Adipocyte (in vitro differentiated cells): ENCODE measurements around the gene CACNG4.

Experiments
- DNase-seq: peaks from one replicate; pipeline ENCODE4 v3.0.0-alpha.2; 2015; ENCODE audit warnings: low read depth
- H3K27me3 ChIP-seq: replicated peaks from 2 replicates; pipeline ENCODE4 v1.7.0; 2013; ENCODE audit warnings: mild to moderate bottlenecking, low read length, moderate library complexity; ENCODE audit not compliant: control insufficient read depth, insufficient read depth
- H3K36me3 ChIP-seq: 2 replicates; pipeline ENCODE4 v1.7.0; 2013; ENCODE audit warnings: low read length, mild to moderate bottlenecking, moderate library complexity; ENCODE audit not compliant: control insufficient read depth, insufficient read depth, severe bottlenecking
- H3K4me1 ChIP-seq: 2 replicates; pipeline ENCODE4 v1.7.0; 2013; ENCODE audit warnings: mild to moderate bottlenecking, low read length, moderate library complexity; ENCODE audit not compliant: control insufficient read depth, insufficient read depth
- H3K4me3 ChIP-seq: 2 replicates; pipeline ENCODE4 v1.7.0; 2013; ENCODE audit warnings: mild to moderate bottlenecking, low read length, moderate library complexity
- H3K9ac ChIP-seq: 2 replicates; pipeline ENCODE4 v1.7.0; 2013; ENCODE audit warnings: mild to moderate bottlenecking, low read length, moderate library complexity
- H3K9me3 ChIP-seq: 2 replicates; pipeline ENCODE4 v1.7.0; 2013; ENCODE audit warnings: mild to moderate bottlenecking, low read length, moderate library complexity; ENCODE audit not compliant: control insufficient read depth

Gene CACNG4

DNA sequence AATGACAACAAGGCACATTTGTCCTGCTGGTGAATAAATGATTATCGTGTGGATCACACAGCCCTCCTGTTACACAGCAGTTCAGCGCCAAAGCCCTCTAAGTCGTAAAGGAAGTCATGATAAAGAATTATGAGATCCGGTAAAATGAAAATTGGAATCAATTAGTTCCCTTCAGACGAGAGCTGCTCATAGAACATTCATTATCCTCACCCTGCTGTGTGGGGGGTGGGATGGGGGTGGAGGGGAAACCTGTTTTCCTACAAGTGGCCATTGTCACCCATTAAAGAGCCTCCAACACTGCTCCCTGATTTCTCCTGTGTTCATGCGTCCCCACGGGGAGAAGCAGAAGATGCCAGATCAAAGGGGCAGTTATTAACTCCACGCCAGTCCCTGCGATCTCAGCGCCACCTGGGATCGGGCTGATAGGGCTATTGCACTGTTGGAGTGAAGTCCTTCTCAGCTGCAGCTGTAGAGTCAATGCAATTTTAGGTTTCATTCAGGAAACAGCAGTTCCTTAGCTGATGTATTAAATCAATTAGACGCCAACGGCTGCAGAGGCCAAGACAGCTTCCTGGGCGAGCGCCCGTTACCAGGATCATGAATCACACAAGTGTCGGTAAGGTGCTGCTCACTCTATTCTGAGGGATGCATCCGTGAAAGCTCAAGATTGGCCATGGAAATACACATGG lies 19.2 kb upstream of the CACNG4 start:
- Histone ChIP-seq H3K36me3 (no peaks in the 10 kb centered on the region), H3K9ac (no peak overlapping the region), H3K27me3 (peaks cover 74% of the 10 kb centered on the region), H3K4me1 (no peaks in the 10 kb centered on the region), H3K4me3 (no peak overlapping the region), H3K9me3 (peaks cover 13% of the 10 kb centered on the region)
- no peak for DNase-seq

DNA sequence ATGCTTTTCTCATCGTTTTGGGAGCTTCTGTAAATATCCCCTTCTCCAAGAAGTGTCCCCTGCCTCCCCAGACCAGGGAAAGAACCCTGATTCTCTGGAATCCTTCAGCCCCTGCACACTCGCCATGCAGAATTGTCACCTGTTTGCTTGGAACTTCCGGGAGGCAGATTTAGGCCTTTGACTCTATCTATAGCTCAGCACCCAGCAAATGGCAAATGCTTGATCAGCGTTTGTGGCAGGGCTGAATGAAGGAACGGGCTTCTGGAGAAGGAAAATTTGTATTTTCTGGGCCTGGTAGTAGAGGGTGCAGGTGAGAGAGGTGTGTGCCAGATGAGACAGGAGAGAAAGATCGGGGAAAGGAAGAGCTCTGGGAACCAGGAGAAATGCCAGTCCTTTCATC lies 18.3 kb upstream of the CACNG4 start:
- H3K9ac ChIP-seq: no peak overlapping the region
- H3K36me3 ChIP-seq: no peaks in the 10 kb centered on the region
- H3K4me3 ChIP-seq: no peak overlapping the region
- no peaks in the 10 kb centered on the region for H3K4me1 ChIP-seq
- H3K27me3 ChIP-seq: peaks cover 64% of the 10 kb centered on the region
- no peak for DNase-seq
- peaks cover 18% of the 10 kb centered on the region for H3K9me3 ChIP-seq

DNA sequence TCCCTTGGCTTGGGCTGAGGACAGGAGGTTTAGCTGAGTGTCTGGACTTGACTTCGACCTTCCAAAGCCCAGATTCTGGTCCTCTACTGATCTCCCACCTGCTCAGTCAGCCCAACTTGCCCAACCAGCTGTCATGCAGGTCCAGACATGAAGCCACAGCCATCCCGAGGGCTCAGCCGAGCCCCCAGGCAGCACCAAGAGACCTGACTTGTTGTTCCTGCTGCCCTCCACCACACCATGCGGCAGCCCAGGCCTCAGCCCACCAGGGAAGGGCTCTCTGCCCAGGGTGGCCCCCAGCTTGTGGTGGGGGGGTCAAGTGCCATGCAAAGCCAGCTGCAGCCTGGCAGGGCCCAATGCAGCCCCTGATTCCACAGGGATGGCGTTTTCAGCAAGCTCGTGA lies 17.2 kb upstream of the CACNG4 start:
- peaks cover 60% of the 10 kb centered on the region for H3K27me3 ChIP-seq

DNA sequence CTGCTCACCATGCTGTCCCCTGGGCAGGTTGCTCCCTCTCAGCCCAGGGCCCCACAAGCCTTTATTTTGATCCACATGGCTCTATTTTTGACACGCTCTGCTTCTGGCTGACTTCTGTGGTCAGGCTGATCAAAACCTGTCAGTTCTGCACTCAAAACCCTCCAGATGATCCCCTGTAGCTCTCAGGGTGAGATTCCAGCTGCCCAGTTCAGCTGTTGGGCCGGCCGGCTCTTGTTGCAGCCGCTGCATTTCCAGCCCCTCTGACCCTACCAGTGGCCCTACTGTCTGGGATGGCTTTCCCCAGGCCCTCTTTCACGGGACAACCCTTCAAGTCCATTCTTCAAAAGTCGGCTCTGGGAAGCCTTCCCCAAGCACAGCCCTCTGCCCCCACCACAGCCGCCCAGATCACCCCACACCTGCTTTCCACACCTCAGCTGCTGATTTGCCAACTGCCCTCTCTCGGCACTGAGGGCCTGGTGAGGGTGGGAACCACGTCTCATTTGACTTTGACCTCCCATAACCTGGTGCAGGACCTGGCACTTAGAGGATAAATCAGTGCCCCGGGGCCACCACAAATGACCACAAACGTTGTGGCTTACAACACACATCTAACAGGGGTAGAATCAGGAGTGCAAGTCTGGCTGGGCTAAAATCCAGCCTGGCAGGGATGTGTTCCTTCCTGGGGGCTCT lies 16.3 kb upstream of the CACNG4 start:
- Histone ChIP-seq H3K9ac (no peak overlapping the region), H3K36me3 (no peaks in the 10 kb centered on the region), H3K9me3 (peaks cover 14% of the 10 kb centered on the region), H3K27me3 (peaks cover 60% of the 10 kb centered on the region), H3K4me3 (no peak overlapping the region), H3K4me1 (no peaks in the 10 kb centered on the region)
- no peak for DNase-seq

More for the DNA sequence above, 17.2 kb upstream of the CACNG4 start:
- no peaks in the 10 kb centered on the region for H3K4me1 ChIP-seq
- H3K9ac ChIP-seq: no peak overlapping the region
- no peak for DNase-seq
- H3K9me3 ChIP-seq: peaks cover 18% of the 10 kb centered on the region
- no peaks in the 10 kb centered on the region for H3K36me3 ChIP-seq
- no peak overlapping the region for H3K4me3 ChIP-seq

DNA sequence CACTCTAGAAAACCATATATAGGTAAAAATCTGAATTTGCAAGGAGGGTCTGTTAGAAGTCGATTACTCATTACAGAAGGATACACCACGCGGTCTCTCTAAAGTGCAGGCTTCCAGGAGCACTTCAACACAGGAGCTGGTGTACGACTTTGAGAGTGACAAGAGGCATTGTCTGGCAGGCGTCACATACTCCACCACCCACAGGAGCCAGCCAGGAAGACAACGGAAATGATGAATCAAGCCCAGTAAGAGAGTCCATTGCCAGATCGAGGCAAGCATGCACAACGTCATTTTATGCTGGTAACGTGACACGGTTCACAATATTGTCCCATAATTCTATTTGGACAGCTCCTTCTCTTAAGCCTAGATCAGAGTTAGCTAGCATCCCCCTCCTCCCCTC lies 15.0 kb upstream of the CACNG4 start:
- H3K9ac ChIP-seq: no peak overlapping the region
- peaks cover 63% of the 10 kb centered on the region for H3K27me3 ChIP-seq
- no peaks in the 10 kb centered on the region for H3K36me3 ChIP-seq
- DNase-seq: no peak
- no peaks in the 10 kb centered on the region for H3K4me1 ChIP-seq
- H3K9me3 ChIP-seq: peaks cover 14% of the 10 kb centered on the region
- H3K4me3 ChIP-seq: no peak overlapping the region

DNA sequence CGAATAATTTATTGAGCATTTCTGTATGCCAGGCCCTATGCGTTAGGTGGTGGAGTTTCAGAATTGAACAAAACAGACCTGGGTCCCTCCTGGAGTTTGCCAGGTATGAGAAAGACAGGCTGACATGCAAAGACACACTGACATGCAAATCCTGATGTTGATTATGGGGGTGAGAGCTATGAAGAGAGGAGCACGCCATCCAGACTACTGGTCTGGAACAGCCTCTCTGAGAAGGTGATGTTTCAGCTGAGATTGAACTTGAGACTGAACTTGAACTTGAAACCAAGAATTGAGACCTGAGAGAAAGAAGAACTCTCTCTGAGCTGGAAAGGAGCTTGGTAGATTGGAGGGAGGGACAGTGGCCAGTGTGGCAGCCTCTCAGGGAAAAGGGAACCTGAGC lies 14.2 kb upstream of the CACNG4 start:
- no peak for DNase-seq
- Histone ChIP-seq H3K9me3 (peaks cover 14% of the 10 kb centered on the region), H3K27me3 (peaks cover 60% of the 10 kb centered on the region), H3K4me1 (no peaks in the 10 kb centered on the region), H3K9ac (no peak overlapping the region), H3K36me3 (no peaks in the 10 kb centered on the region), H3K4me3 (no peak overlapping the region)

DNA sequence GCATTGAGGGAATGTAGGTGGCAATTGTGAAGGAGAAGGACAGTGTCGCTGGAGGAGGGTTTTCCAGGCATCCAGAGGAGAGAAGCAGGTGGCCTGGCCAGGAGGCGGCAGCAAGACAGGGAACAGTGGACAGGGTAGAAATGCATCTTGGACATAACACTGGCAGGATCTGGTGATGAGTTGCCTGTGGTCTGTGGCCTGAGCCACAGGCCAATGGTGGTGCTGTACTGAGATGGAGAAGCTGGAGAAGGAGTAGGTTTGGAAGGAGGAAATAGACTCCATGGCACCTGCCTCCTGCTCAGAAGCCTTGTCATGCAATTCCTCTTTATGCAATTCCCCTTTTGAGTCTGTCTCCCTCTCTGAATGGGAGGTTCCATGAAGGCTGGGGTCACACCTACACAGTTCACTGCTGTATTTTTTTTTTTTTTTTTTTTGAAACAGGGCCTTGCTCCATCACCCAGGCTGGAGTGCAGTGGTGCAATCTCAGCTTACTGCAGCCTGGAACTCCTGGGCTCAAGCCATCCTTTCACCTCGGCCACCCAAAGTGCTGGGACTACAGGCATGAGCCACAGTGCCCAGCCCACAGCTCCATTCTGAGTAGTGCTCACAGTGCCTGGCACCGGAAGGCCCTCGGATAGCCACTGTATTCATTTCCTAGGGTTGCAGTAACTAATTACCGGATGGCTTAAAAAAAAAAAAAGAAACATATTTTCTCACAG lies 13.5 kb upstream of the CACNG4 start:
- H3K27me3 ChIP-seq: peaks cover 57% of the 10 kb centered on the region
- H3K9me3 ChIP-seq: peaks cover 14% of the 10 kb centered on the region
- no peaks in the 10 kb centered on the region for H3K36me3 ChIP-seq
- H3K9ac ChIP-seq: no peak overlapping the region
- no peaks in the 10 kb centered on the region for H3K4me1 ChIP-seq
- no peak overlapping the region for H3K4me3 ChIP-seq
- no peak for DNase-seq

DNA sequence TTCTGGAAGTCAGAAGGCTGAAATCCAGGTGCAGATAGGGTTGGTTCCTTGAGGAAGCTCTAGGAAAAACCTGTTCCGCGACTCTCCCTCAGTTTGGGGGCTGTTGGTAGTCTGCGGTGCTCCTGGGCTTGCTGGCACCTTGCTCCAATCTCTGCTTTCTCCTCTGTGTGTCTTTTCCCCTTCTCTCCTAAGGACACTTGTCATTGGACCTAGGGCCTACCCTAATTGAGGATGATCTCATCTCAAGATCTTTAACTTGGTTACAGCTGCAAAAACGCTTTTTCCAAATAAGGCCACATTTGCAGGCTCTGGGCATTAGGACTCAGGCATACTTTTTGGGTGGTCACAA lies 12.9 kb upstream of the CACNG4 start:
- H3K4me1 ChIP-seq: no peaks in the 10 kb centered on the region
- no peaks in the 10 kb centered on the region for H3K36me3 ChIP-seq
- H3K9ac ChIP-seq: no peak overlapping the region
- no peak overlapping the region for H3K4me3 ChIP-seq
- peaks cover 52% of the 10 kb centered on the region for H3K27me3 ChIP-seq
- H3K9me3 ChIP-seq: peaks cover 14% of the 10 kb centered on the region
- no peak for DNase-seq

DNA sequence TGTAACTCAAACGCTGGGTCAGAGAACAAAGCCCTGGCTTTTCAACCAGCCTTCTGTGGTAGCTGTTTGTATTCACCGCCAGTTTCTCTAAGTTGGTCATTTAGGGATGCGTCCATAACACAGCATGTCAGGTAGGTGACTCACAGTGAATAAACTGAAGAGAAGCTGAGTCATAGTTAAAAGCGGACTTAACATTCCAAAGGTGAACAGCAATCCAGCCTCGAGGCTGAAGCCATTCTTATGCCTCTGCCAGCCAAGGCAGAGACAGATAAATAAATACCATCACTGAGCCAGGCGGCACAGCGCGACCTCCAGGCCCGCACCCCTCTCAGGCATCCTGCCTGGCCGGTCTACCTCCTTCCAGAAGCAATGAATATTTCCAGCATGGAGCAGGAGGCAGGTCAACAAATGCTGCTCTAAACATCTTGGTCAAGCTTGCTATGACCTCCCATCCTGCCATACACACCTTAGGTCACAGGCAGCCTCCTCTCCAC lies 12.4 kb upstream of the CACNG4 start:
- no peaks in the 10 kb centered on the region for H3K4me1 ChIP-seq
- no peak overlapping the region for H3K9ac ChIP-seq
- peak; percentile 74 for DNase-seq
- peaks cover 14% of the 10 kb centered on the region for H3K9me3 ChIP-seq
- H3K4me3 ChIP-seq: no peak overlapping the region
- H3K36me3 ChIP-seq: no peaks in the 10 kb centered on the region
- H3K27me3 ChIP-seq: peaks cover 48% of the 10 kb centered on the region

DNA sequence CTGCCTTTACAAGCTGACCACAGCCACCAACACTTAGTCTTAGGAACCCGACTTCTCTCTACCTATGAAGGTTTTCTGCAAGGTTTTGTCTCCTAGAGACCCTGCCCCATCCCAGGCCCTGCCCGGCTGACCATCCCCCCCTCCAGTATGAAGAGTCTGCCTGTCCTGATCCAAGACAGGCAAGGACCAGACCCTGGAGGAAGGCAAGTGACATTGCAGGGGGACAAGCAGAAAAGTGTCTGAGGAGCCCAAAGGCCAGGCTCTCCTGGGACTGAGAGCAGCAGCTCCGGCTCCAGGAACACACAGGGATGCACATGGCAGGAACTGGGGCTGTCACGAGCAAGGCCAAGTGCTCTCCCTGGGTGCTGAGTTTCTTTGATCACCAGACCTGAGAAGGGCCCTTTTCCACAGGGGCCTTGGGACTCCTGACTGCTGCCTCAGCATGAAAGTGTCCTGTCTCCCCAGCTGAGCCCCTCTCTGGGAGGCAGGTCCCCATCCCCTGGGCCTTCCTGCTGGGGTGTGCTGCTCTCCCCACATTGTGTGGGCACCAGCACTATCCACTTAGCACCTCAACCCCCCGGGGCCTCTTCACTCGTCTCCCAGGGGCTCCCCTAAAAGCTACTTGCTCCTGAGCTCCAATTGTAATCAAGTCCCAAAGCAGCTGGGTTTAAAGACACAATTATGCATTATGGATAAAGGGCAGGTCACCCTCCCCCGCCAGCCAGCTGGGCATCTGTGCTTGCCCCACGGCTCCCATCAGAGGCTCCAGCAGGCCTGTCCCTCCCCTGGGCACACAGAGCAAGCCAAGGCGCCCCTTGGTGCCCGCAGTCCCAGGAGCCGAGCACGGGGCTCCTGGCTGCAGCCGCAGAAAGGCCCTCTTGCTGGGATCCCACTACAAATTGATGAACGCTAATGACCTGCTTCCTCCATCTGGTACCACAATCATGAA lies 11.6 kb upstream of the CACNG4 start:
- no peak overlapping the region for H3K9ac ChIP-seq
- DNase-seq: no peak
- H3K36me3 ChIP-seq: no peaks in the 10 kb centered on the region

More for the DNA sequence above, 11.6 kb upstream of the CACNG4 start:
- Histone ChIP-seq H3K4me3 (no peak overlapping the region), H3K9me3 (peaks cover 14% of the 10 kb centered on the region), H3K4me1 (no peaks in the 10 kb centered on the region), H3K27me3 (peaks cover 48% of the 10 kb centered on the region)
